ENCODE data around the gene ENTPD8.

ENTPD8 gene

GRCh38 chr9:137445275-137445807 lies 4.2 kb upstream of the ENTPD8 start:
- TF ChIP-seq CTCF (IDR thresholded peaks at IDR 0.05; ENCODE audit: low read depth, low read length), result peak; percentile 84
- no peak overlapping the region for H3K4me3 ChIP-seq (ENCODE audit: low read depth, low read length)

- no peak overlapping the region for H3K4me3 ChIP-seq (ENCODE audit: low read depth, low read length)
- no peak for TF ChIP-seq CTCF (IDR thresholded peaks at IDR 0.05; ENCODE audit: low read depth, low read length)
Measured at GRCh38 chr9:137444106-137444790, 3.1 kb upstream of the ENTPD8 start.

GRCh38 chr9:137441935-137442321 lies 771 bp upstream of the ENTPD8 start:
- no peak overlapping the region for H3K4me3 ChIP-seq (ENCODE audit: low read depth, low read length)
- no peak for TF ChIP-seq CTCF (IDR thresholded peaks at IDR 0.05; ENCODE audit: low read depth, low read length)

GRCh38 chr9:137439158-137439714 lies 1.9 kb downstream of the ENTPD8 start:
- no peak for TF ChIP-seq CTCF (IDR thresholded peaks at IDR 0.05; ENCODE audit: low read depth, low read length)
- H3K4me3 ChIP-seq (ENCODE audit: low read depth, low read length), result no peak overlapping the region

GRCh38 chr9:137438591-137439157 lies 2.5 kb downstream of the ENTPD8 start:
- no peak for TF ChIP-seq CTCF (IDR thresholded peaks at IDR 0.05; ENCODE audit: low read depth, low read length)
- H3K4me3 ChIP-seq (ENCODE audit: low read depth, low read length), result no peak overlapping the region

GRCh38 chr9:137437691-137438590 lies 3.2 kb downstream of the ENTPD8 start:
- H3K4me3 ChIP-seq (ENCODE audit: low read depth, low read length), result no peak overlapping the region
- no peak for TF ChIP-seq CTCF (IDR thresholded peaks at IDR 0.05; ENCODE audit: low read depth, low read length)
